ENCODE data around the gene UCK2.
A peak's percentile ranks its signal among the peaks of the same experiment; 100 is the strongest.

Gene UCK2

DNA sequence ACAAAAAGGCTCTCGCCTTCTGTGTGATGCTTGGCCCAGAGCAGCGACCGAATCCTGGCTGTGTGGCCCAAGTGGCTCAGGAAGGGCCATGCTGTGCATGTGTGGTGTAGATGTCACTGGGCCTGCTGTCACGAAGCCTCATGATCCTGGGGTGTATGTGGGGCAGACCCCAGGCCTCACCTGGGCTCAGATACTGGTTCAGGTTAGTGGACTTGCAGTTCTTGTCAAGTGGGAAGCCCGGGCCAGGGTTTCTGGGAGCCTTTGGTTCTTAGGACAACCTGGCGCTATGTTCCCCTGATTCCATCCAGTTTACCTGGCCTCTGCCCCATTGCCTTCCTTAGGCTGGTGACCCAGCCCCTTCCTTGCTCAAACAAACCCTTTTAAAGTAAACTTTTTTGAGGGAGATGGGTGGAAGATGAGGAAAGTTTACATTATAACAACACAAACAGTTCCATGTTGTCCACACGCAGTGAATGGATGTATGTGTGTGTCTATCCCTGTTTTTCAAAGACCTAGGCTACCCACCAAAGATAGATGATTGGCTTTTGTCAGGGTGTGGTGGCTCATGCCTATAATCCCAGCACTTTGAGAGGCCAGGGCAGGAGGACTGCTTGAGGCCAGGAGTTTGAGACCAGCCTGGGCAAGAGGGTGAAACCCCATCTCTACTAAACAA is 84.3 kb downstream of the UCK2 start:
- Histone ChIP-seq H3K23ac (ENCODE audit: low read length in 2 of 2) (no peak overlapping the region), H3K9me3 (ENCODE audit: control insufficient read depth, low read length) (no peaks in the 10 kb centered on the region), H3K14ac (ENCODE audit: low read length in 2 of 2) (peak overlapping the region in 1 of 2 experiments; percentile 69), H2AK5ac (ENCODE audit: low read length, severe bottlenecking) (peak overlapping the region; percentile 49), H2BK120ac (ENCODE audit: low read depth, low read length) (peak overlapping the region; percentile 2), H4K91ac (ENCODE audit: low read length) (peak overlapping the region; percentile 89), H2BK5ac (ENCODE audit: low read depth, low read length, poor library complexity, severe bottlenecking) (no peak overlapping the region), H3K27me3 (ENCODE audit: control insufficient read depth in 1 of 2, insufficient read depth in 1 of 2, low read length in 2 of 2) (no peaks in the 10 kb centered on the region), H3K18ac (ENCODE audit: low read depth in 1 of 2, low read length in 2 of 2) (peak overlapping the region; percentile 79 to 92), H3K27ac (ENCODE audit: low read length, poor library complexity, severe bottlenecking) (no peak overlapping the region), H4K8ac (ENCODE audit: low read length) (no peak overlapping the region), H3K4ac (ENCODE audit: low read depth in 1 of 2, low read length in 2 of 2) (peak overlapping the region in 1 of 2 experiments; percentile 51), H3K36me3 (ENCODE audit: control insufficient read depth in 1 of 2, insufficient read depth in 2 of 2, low read depth in 1 of 2, low read length in 2 of 2) (peaks cover 34 to 45% of the 10 kb centered on the region in 2 experiments), H3K4me1 (ENCODE audit: control insufficient read depth, insufficient read depth, low read depth, low read length) (peaks cover 9% of the 10 kb centered on the region), H3K9ac (ENCODE audit: low read length) (peak overlapping the region; percentile 54), H2AFZ (ENCODE audit: low read depth, low read length) (no peak overlapping the region), H2BK15ac (ENCODE audit: low read depth, poor library complexity, severe bottlenecking) (no peak overlapping the region), H3K4me3 (ENCODE audit: insufficient read depth in 1 of 2, low read depth in 1 of 2, low read length in 2 of 2) (no peak overlapping the region), H2BK12ac (ENCODE audit: low read length in 2 of 2) (peak overlapping the region; percentile 51 to 91), H3K79me1 (replicated peaks; ENCODE audit: low read length, poor library complexity, severe bottlenecking) (peaks cover 26% of the 10 kb centered on the region), H3K4me2 (ENCODE audit: low read length, poor library complexity, severe bottlenecking) (no peak overlapping the region)
- no peak for DNase-seq
- 99% methylated on average over 7 of the region's 7 CpGs for WGBS

DNA sequence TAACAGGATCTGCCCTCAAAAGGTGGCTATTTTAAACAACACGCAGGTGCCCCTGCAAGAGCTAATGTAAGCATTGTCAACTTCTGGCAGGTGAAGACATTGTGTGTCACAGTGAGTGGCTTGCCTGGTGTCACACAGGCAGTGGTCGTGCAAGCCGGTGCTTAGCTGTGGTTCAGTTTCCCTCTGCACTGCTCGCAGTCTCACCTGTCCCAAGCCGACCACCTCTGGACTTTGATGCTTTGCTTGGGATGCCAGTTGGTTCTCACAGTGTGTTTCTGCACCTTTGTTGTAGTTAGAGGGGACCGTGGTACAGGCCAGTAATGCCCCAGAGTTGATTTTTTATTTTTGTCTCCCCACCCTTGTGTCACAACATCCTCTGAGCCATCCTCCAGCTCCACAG is 85.2 kb downstream of the UCK2 start:
- H2AFZ ChIP-seq (ENCODE audit: low read depth, low read length): no peak overlapping the region
- H2BK120ac ChIP-seq (ENCODE audit: low read depth, low read length): no peak overlapping the region
- H3K14ac ChIP-seq (ENCODE audit: low read length in 2 of 2): no peak overlapping the region
- no peak overlapping the region for H2AK5ac ChIP-seq (ENCODE audit: low read length, severe bottlenecking)
- H3K36me3 ChIP-seq (ENCODE audit: control insufficient read depth in 1 of 2, insufficient read depth in 2 of 2, low read depth in 1 of 2, low read length in 2 of 2): peaks cover 31 to 41% of the 10 kb centered on the region in 2 experiments
- H2BK5ac ChIP-seq (ENCODE audit: low read depth, low read length, poor library complexity, severe bottlenecking): no peak overlapping the region
- no peaks in the 10 kb centered on the region for H3K9me3 ChIP-seq (ENCODE audit: control insufficient read depth, low read length)
- peak overlapping the region in 1 of 2 experiments; percentile 64 for H3K23ac ChIP-seq (ENCODE audit: low read length in 2 of 2)
- no peak overlapping the region for H3K27ac ChIP-seq (ENCODE audit: low read length, poor library complexity, severe bottlenecking)
- H3K4me2 ChIP-seq (ENCODE audit: low read length, poor library complexity, severe bottlenecking): no peak overlapping the region
- H3K4ac ChIP-seq (ENCODE audit: low read depth in 1 of 2, low read length in 2 of 2): no peak overlapping the region
- H3K9ac ChIP-seq (ENCODE audit: low read length): no peak overlapping the region
- H3K4me1 ChIP-seq (ENCODE audit: control insufficient read depth, insufficient read depth, low read depth, low read length): peaks cover 5% of the 10 kb centered on the region
- H2BK15ac ChIP-seq (ENCODE audit: low read depth, poor library complexity, severe bottlenecking): no peak overlapping the region
- H2BK12ac ChIP-seq (ENCODE audit: low read length in 2 of 2): peak overlapping the region in 1 of 2 experiments; percentile 49
- no peaks in the 10 kb centered on the region for H3K27me3 ChIP-seq (ENCODE audit: control insufficient read depth in 1 of 2, insufficient read depth in 1 of 2, low read length in 2 of 2)
- H4K8ac ChIP-seq (ENCODE audit: low read length): no peak overlapping the region
- H3K4me3 ChIP-seq (ENCODE audit: insufficient read depth in 1 of 2, low read depth in 1 of 2, low read length in 2 of 2): no peak overlapping the region
- WGBS: 98% methylated on average over 6 of the region's 6 CpGs
- H3K79me1 ChIP-seq (replicated peaks; ENCODE audit: low read length, poor library complexity, severe bottlenecking): peaks cover 22% of the 10 kb centered on the region
- no peak overlapping the region for H4K91ac ChIP-seq (ENCODE audit: low read length)
- DNase-seq: no peak
- H3K18ac ChIP-seq (ENCODE audit: low read depth in 1 of 2, low read length in 2 of 2): peak overlapping the region in 1 of 2 experiments; percentile 18

DNA sequence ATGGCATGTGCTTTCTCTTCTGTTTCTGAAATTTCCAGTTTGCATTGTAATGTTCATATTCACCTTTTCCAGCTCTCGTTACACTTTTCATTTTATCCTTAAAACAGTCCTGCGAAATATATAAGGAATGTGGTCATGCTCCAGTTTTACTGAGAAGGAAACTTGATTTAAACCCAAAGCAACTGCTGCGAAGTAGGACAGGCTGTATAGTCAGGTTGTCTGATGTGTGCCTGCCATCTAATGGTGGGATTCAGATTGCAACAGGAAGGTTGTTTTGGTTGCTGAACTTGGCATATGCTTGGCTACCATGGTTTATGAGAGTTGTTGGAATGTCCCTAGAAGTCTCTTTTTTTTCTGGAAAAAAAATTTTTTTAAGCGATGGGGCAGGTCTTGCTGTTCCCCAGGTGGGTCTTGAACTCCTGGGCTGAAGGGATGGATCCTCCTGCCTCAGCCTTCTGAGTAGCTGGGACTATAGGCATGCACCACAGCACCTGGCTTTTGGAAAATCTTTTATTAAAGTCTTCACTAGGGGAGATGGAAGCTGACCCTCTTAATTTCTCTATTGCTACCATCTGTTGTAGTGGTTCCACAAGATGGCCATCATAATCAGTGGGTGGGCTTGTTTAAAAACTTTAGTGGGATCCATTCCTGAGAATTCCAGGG is 86.9 kb downstream of the UCK2 start:
- DNase-seq: peak; percentile 84
- Histone ChIP-seq H3K79me1 (replicated peaks; ENCODE audit: low read length, poor library complexity, severe bottlenecking) (peaks cover 16% of the 10 kb centered on the region), H3K14ac (ENCODE audit: low read length in 2 of 2) (no peak overlapping the region), H3K36me3 (ENCODE audit: control insufficient read depth in 1 of 2, insufficient read depth in 2 of 2, low read depth in 1 of 2, low read length in 2 of 2) (peaks cover 16 to 29% of the 10 kb centered on the region in 2 experiments), H3K9me3 (ENCODE audit: control insufficient read depth, low read length) (no peaks in the 10 kb centered on the region), H2AK5ac (ENCODE audit: low read length, severe bottlenecking) (no peak overlapping the region), H3K9ac (ENCODE audit: low read length) (peak overlapping the region; percentile 23), H2BK15ac (ENCODE audit: low read depth, poor library complexity, severe bottlenecking) (no peak overlapping the region), H3K4me2 (ENCODE audit: low read length, poor library complexity, severe bottlenecking) (no peak overlapping the region), H3K4ac (ENCODE audit: low read depth in 1 of 2, low read length in 2 of 2) (no peak overlapping the region), H3K27ac (ENCODE audit: low read length, poor library complexity, severe bottlenecking) (no peak overlapping the region), H3K23ac (ENCODE audit: low read length in 2 of 2) (no peak overlapping the region), H2BK120ac (ENCODE audit: low read depth, low read length) (no peak overlapping the region), H2BK5ac (ENCODE audit: low read depth, low read length, poor library complexity, severe bottlenecking) (no peak overlapping the region), H3K4me3 (ENCODE audit: insufficient read depth in 1 of 2, low read depth in 1 of 2, low read length in 2 of 2) (no peak overlapping the region), H3K18ac (ENCODE audit: low read depth in 1 of 2, low read length in 2 of 2) (no peak overlapping the region), H2AFZ (ENCODE audit: low read depth, low read length) (no peak overlapping the region), H3K27me3 (ENCODE audit: control insufficient read depth in 1 of 2, insufficient read depth in 1 of 2, low read length in 2 of 2) (no peaks in the 10 kb centered on the region), H2BK12ac (ENCODE audit: low read length in 2 of 2) (no peak overlapping the region), H4K91ac (ENCODE audit: low read length) (no peak overlapping the region), H4K8ac (ENCODE audit: low read length) (no peak overlapping the region), H3K4me1 (ENCODE audit: control insufficient read depth, insufficient read depth, low read depth, low read length) (peaks cover 5% of the 10 kb centered on the region)
- 24% methylated on average over 3 of the region's 4 CpGs for WGBS

DNA sequence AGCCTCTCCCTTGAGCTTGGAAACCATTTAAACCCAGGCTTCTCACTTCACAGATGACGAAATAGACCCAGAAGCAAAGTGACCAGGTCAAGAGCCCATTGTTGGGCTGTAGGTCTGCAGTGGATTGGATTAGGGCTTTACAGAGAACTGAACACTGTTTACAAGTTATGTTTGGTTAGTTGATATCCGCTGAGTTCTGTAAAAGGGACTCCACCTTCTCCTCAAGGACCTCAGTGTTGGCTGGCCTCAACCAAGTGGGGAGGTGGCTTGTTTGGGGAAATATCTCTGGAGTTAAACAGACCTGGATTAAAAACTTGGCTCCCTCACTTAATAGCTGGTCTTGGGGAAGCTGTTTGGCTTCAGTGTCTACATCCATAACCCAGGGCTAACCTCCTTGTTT is 88.1 kb downstream of the UCK2 start:
- Histone ChIP-seq H2BK120ac (ENCODE audit: low read depth, low read length) (no peak overlapping the region), H2AFZ (ENCODE audit: low read depth, low read length) (no peak overlapping the region), H2BK12ac (ENCODE audit: low read length in 2 of 2) (no peak overlapping the region), H4K91ac (ENCODE audit: low read length) (no peak overlapping the region), H3K9ac (ENCODE audit: low read length) (peak overlapping the region; percentile 18), H3K18ac (ENCODE audit: low read depth in 1 of 2, low read length in 2 of 2) (no peak overlapping the region), H3K36me3 (ENCODE audit: control insufficient read depth in 1 of 2, insufficient read depth in 2 of 2, low read depth in 1 of 2, low read length in 2 of 2) (peaks cover 4 to 17% of the 10 kb centered on the region in 2 experiments), H2AK5ac (ENCODE audit: low read length, severe bottlenecking) (no peak overlapping the region), H3K14ac (ENCODE audit: low read length in 2 of 2) (no peak overlapping the region), H3K4me1 (ENCODE audit: control insufficient read depth, insufficient read depth, low read depth, low read length) (peaks cover 5% of the 10 kb centered on the region), H3K27me3 (ENCODE audit: control insufficient read depth in 1 of 2, insufficient read depth in 1 of 2, low read length in 2 of 2) (no peaks in the 10 kb centered on the region), H3K4me2 (ENCODE audit: low read length, poor library complexity, severe bottlenecking) (no peak overlapping the region), H4K8ac (ENCODE audit: low read length) (no peak overlapping the region), H3K23ac (ENCODE audit: low read length in 2 of 2) (no peak overlapping the region), H3K4ac (ENCODE audit: low read depth in 1 of 2, low read length in 2 of 2) (no peak overlapping the region), H2BK5ac (ENCODE audit: low read depth, low read length, poor library complexity, severe bottlenecking) (no peak overlapping the region), H3K4me3 (ENCODE audit: insufficient read depth in 1 of 2, low read depth in 1 of 2, low read length in 2 of 2) (no peak overlapping the region), H3K27ac (ENCODE audit: low read length, poor library complexity, severe bottlenecking) (no peak overlapping the region), H3K9me3 (ENCODE audit: control insufficient read depth, low read length) (no peaks in the 10 kb centered on the region), H2BK15ac (ENCODE audit: low read depth, poor library complexity, severe bottlenecking) (no peak overlapping the region), H3K79me1 (replicated peaks; ENCODE audit: low read length, poor library complexity, severe bottlenecking) (peaks cover 11% of the 10 kb centered on the region)
- WGBS: 94% methylated on average over 2 of the region's 2 CpGs
- no peak for DNase-seq
